Mucosa of gallbladder (tissue), 1 donor: ENCODE measurements around the gene TPCN2. TPM values are rescaled to one million over a fixed set of nuclear protein-coding genes. Genes with fewer than 3 reads are reported as not detected.

Experiments
- DNase-seq: peaks from one replicate; pipeline ENCODE4 v3.0.0-alpha.2; 2020; ENCODE audit warnings: low spot score
- total RNA-seq: library from RNA; stranded (reverse); gene quantifications from one replicate; pipeline ENCODE4 v1.2.1, GENCODE V29; 2021
- donor health status: DM: no; HTN: no; CAD: no.

Gene TPCN2
- total RNA-seq, 1 donor from 2014 or later, result 29.1 TPM

DNA sequence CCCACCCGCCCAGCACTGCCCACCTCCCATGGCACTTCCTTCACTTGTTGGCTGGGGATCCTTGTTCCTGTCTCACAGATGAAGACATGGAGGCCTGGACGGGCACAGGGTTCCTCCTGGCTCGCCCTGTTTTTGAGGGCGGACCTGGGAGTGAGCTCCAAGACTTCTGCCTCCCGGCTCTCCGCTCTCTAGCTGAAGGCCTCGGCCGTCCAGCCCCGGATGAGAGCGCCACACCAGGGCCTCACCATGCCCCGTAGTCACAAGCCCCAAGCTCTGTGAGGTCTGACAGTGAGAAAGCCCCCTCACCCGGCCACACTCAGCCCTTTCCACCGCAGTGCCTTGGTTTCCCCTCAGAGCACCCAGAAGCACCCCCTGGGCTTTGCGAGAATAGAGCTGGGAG lies 9.1 kb downstream of the TPCN2 start:
- no peak for DNase-seq

GRCh38 chr11:69058511-69059270 lies 10.0 kb downstream of the TPCN2 start:
- no peak for DNase-seq

- DNase-seq, result no peak
Observed at GRCh38 chr11:69059429-69059828, 10.7 kb downstream of the TPCN2 start.

- no peak for DNase-seq
Observed at GRCh38 chr11:69059985-69060384, 11.3 kb downstream of the TPCN2 start.

- no peak for DNase-seq
Observed at GRCh38 chr11:69060806-69061712, 12.3 kb downstream of the TPCN2 start.

GRCh38 chr11:69061713-69062053 lies 13.0 kb downstream of the TPCN2 start:
- DNase-seq, result no peak

- no peak for DNase-seq
Observed at GRCh38 chr11:69062169-69062855, 13.6 kb downstream of the TPCN2 start.

DNA sequence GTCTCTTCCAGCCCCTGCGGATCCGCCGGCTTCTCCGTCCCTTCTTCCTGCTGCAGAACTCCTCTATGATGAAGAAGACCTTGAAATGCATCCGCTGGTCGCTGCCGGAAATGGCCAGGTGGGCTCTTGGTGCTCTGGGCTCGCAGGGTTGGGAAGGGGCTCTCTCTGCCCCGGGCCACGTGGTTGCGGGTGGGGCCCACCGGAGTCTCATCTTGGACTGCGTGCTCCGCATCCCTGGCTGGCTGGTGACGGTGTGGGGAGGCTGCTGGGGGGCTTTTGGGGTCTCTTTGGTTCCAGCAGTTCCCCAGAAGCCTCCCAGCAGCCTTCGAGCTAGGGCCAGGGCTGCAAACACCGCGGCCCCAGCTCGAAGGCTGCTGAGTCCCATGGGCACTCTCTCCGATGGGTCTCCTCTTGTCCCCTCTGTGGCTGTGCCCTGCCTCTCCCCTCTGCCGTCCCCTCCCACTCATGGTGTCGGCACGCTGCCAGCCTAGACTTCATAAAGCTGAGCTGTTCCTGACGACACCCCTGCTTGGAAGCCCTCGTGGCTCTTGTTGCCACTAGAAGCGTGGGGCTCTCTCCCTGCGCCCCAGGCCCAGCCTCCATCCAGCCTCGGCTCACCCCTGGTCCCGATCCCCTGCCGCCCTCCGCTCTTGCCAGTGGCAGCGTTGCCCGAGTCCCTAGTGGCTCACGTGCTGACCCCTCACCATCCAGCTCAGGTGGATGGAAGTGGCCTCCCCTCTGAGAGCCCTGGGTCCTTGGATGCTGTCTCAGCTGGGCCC lies 14.3 kb downstream of the TPCN2 start:
- DNase-seq, result no peak

GRCh38 chr11:69063652-69064260 lies 15.0 kb downstream of the TPCN2 start:
- no peak for DNase-seq

- DNase-seq, result no peak
Observed at GRCh38 chr11:69064394-69064957, 15.7 kb downstream of the TPCN2 start.

- DNase-seq, result no peak
Observed at GRCh38 chr11:69065147-69065710, 16.5 kb downstream of the TPCN2 start.

DNA sequence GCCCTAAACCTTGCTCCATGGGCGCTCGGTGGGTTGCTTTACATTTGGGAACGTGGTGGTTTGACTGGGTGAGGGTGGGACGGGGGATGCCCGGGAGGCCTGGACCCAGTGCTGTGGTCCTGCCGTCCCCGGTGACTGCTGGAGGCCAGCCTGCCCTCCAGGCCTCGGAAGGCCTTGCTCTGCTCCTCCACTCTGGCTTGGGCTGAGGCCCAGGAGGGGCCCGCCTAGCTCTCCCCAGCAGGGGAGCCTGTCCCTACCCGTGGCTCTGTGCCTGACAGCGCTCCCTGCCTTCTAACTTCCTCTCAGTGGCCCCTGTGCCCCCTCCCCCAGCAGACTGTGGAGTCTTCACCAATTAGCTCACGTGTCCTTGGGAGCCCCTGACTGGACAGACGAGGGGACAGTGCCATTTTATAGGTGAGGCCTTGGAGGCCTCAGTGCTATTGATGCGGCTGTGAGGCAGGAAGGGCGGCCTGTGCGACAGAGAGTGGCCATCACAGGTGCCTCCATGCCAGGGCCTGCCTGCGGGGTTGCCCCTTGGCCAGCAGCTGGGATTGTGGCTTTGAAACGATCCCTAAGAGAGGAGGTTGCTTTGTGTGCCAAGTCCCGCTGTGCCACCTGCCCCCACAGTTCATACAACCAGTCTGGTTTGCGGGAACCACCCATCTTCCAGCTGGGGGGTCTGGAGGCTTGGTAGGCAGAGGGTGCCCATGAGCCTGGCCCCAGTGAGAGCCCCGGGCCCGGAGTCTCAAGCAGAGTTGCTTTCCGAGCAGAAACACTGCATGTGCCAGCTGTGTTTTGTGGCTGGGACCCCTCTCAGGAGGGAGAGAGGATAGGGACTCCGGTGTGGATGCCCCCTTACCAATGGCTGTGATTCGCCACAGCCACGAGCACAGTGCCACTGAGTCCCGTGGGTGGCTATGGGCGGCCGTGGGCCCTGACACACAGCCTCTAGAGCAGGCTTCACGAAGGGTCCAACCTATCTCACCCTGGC lies 17.7 kb downstream of the TPCN2 start:
- DNase-seq, result no peak

DNA sequence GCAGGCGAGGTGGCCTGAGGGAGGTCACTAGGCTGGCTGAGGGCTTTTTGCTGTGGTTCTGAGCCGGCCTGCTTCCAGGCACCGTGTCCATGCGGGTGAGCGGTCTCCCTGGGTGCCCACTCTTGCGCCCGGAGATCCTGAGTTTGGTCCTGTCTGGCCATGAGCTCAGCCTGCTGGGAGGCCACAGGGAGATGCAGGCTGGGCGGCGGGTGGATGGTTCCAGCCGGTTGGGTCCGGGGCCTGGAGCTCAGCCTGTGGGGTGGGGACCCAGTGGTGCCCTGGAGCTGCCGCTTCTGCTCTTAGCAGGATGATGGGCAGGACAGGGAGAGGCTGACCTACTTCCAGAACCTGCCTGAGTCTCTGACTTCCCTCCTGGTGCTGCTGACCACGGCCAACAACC lies 18.5 kb downstream of the TPCN2 start:
- DNase-seq, result no peak

- no peak for DNase-seq
Observed at GRCh38 chr11:69071086-69071800, 22.5 kb downstream of the TPCN2 start.

DNA sequence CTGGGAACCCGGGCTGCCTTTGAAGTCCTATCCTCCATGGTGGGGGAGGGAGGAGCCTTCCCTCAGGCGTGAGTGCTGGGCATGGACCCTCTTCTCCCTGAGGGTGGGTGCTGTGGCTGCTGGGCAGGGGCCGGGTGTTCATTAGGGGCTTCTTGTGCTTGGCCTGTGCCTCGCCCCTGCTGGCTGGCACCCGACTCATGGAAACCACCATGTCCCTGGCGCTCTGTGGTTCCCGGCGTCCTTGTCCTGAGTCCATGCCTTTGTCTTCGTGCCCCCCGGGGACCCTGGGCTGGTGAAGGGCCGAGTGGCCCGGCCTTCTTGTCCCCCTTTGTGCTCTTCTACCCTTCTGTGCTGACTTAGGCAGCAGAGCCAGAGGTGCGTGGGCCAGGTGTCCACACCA lies 23.2 kb downstream of the TPCN2 start:
- DNase-seq, result no peak

- DNase-seq, result no peak
Observed at GRCh38 chr11:69073469-69073868, 24.7 kb downstream of the TPCN2 start.

DNA sequence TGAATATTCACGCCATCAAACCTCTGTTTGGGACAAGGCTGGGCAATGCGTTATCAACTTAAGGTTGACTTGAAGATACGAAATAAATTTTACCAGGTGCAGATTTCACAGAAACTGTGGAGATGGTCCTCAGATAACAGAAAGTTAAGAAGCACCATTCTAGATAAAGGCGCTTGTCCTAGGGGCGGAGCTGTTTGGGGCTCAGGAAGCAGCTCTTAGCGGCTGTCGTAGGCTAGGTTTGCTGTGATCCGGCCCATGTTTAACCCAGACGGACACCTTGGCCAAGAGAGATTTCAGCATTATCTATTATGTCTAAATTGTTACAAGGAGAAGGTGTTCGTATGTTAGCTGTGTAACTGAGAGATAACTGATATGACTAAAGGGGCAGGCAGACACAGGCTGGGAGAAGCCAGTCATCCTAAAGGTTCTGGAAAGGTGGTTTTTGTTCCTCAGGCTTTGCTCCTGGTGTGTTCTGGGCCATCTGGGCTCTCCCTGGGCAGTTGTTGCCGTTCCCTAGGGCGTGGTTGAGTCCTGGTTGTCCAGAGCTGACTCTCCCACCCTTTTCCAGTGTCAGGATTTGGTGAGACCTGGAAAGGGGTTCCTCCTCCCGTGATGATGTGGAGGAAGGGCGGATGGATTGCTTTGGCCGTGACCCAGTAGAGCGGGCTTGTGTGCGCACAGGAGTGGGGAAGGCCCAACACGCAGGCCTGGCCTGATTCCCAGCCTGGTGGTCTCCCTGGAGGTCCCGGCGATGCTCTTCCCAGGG lies 25.8 kb downstream of the TPCN2 start:
- no peak for DNase-seq
